Mononuclear cell (primary cell): ENCODE measurements around the gene TBKBP1. TPM values are rescaled to one million over a fixed set of nuclear protein-coding genes. Genes with fewer than 3 reads are reported as not detected.
"Not testable (repeated sequence)": the region's sequence is repeated elsewhere in the genome, so short reads cannot be mapped to it uniquely, and the experiment has no call there.

ENCODE experiments used
- H3K27me3 ChIP-seq: 2 replicates; pipeline ENCODE4 v1.6.0; 2011; ENCODE audit warnings: low read length, control low read depth; ENCODE audit not compliant: insufficient read depth
- H3K4me1 ChIP-seq: 2 replicates; pipeline ENCODE4 v1.5.1; 2011; ENCODE audit warnings: mild to moderate bottlenecking, low read length, control low read depth; ENCODE audit not compliant: insufficient read depth
- H3K4me3 ChIP-seq: 2 replicates; pipeline ENCODE4 v1.5.1; 2011; ENCODE audit warnings: mild to moderate bottlenecking, low read length, moderate library complexity
- H3K9me3 ChIP-seq: 2 replicates; pipeline ENCODE4 v1.5.1; 2011; ENCODE audit warnings: low read depth, mild to moderate bottlenecking, control low read depth, low read length
- total RNA-seq: library from RNA; depleted of rRNA; stranded (reverse); fragments of >200 nt; gene quantifications from one replicate; pipeline ENCODE4 v1.2.3, GENCODE V29; 2012

Gene TBKBP1
- total RNA-seq, 1 donor: 4.7 TPM

DNA sequence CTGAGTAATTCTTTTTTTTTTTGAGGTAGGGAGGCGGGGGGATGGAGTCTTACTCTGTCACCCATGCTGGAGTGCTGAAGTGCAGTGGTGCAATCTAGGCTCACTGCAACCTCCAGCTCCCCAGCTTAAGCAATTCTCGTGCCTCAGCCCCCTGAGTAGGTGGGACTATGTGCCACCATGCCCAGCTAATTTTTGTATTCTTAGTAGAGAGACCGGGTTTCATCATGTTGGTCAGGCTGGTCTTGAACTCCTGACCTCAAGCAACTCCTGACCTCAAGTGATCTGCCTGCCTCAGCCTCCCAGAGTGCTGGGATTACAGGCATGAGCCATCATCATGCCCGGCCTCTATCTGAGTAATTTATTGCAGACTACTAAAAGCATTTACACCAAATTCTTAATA is 24.9 kb upstream of the TBKBP1 start:
- no peaks in the 10 kb centered on the region for H3K27me3 ChIP-seq
- H3K4me1 ChIP-seq: peaks cover 49% of the 10 kb centered on the region
- H3K4me3 ChIP-seq: no peak overlapping the region
- H3K9me3 ChIP-seq: no peaks in the 10 kb centered on the region

DNA sequence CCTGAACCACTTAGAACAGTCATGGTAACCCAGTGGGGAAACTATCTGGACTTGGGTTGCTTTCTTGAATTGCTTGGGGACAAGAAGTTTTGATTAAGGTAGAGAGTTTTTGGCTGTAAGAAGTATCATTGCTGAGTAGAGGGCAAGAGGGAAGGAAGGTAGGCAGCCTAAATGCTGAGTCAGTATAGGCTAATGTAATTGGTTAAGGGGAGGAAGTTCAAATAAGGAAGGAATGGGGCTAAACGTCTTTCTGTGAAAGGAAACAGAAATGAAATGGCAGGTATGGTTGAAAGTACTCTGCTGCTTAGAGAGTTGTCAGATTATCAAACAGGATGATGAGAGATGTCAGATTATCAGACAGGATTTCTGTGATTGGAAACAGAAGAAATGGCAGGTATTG is 23.9 kb upstream of the TBKBP1 start:
- H3K4me3 ChIP-seq: no peak overlapping the region
- peaks cover 41% of the 10 kb centered on the region for H3K4me1 ChIP-seq

DNA sequence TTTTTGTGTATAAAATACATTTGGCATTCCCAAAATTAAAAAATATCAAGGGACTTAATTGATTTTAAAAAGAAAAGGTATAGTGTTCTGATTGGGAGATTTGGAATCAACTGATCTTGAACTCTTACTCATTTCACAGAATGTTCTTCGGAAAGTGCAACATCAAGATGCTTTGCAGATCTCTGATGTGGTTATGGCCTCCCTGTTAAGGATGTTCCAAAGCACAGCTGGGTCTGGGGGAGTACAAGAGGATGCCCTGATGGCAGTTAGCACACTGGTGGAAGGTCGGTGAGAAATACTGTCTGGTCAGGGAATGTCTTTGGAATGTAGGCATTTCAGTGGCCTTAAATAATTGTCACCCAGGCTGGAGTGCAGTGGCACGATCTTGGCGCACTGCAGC is 19.5 kb upstream of the TBKBP1 start:
- no peaks in the 10 kb centered on the region for H3K27me3 ChIP-seq
- H3K4me3 ChIP-seq: no peak overlapping the region

More for the DNA sequence above, 23.9 kb upstream of the TBKBP1 start:
- H3K27me3 ChIP-seq: no peaks in the 10 kb centered on the region
- no peaks in the 10 kb centered on the region for H3K9me3 ChIP-seq

DNA sequence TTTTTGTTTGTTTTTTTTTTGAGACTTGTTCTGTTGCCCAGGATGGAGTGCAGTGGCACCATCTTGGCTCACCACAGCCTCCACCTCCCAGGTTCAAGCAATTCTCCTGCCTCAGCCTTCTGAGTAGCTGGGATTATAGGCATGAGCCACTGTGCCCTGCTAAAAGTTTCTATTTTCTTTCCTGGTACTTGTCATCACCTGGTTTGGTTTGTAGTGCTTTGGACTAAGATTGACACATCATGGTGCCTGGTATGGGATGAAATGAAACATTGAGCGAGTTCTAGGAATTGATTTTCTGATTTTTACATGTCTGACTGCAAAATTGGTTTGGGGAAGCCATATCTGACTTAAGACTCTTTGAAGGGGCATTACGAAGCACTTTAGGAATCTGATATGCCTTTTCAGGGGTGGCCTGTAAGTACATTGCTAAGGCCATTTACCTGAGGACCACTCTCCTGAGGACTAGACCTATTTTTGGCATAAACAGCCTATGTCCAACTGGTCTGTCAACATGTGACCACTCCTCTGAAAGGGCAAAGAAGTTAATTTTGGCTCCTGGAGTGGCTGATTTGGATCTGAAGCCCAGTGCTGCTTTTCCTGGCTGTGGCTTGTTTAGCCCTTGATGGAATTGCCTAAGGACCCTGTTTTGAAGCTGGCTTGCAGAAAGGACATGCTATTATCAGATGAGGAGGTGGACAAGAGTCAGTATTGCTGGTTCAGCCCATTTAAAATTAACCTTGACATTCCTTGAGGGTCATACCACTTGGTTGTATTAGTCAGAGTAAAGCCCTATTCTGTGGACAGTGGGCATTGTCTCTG is 18.4 kb upstream of the TBKBP1 start:
- Histone ChIP-seq H3K27me3 (no peaks in the 10 kb centered on the region), H3K4me3 (no peak overlapping the region), H3K9me3 (no peaks in the 10 kb centered on the region), H3K4me1 (peaks cover 7% of the 10 kb centered on the region)

More for the DNA sequence above, 19.5 kb upstream of the TBKBP1 start:
- peaks cover 18% of the 10 kb centered on the region for H3K4me1 ChIP-seq
- no peaks in the 10 kb centered on the region for H3K9me3 ChIP-seq

DNA sequence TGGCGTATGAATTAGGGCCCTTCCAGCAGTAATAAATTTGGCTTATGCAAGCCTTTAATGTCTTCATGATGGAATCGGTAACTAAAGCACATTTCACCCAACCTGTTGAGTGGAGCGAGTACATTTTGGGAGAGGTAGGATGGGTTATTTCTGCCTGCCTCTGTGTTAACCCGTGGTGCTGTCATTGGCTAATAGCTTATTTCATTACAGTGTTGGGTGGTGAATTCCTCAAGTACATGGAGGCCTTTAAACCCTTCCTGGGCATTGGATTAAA is 17.8 kb upstream of the TBKBP1 start:
- no peak overlapping the region for H3K4me3 ChIP-seq
- H3K27me3 ChIP-seq: no peaks in the 10 kb centered on the region
- H3K4me1 ChIP-seq: peaks cover 2% of the 10 kb centered on the region
- H3K9me3 ChIP-seq: no peaks in the 10 kb centered on the region

DNA sequence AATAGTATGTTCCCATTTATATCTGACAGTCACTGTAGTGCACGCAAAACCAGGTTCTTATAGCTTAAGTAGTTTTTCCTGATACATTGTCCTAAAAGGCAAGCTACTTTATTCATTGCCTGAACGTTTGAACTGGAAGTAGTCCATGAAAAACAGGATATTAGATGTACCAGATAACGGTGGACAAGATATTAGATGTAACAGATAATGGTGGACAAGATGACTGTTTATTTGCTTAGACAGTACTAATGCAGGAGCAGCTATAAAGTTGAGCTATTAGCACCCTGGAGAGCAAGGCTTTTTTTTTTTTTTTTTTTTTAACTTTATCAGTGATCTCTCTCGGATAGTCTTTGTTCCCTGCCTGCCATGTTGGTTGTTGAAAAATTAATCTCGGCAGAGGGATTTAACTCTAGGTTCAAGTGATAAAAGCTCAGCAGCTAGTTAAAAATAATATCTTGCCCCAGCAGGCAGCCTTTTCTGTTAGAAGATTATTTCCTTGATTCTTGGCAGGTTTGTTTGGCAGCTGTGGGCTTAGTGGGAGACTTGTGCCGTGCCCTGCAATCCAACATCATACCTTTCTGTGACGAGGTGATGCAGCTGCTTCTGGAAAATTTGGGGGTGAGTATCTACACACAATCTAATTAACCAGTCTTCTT is 17.3 kb upstream of the TBKBP1 start:
- H3K4me3 ChIP-seq: no peak overlapping the region
- H3K27me3 ChIP-seq: no peaks in the 10 kb centered on the region
- H3K9me3 ChIP-seq: no peaks in the 10 kb centered on the region
- no peaks in the 10 kb centered on the region for H3K4me1 ChIP-seq

DNA sequence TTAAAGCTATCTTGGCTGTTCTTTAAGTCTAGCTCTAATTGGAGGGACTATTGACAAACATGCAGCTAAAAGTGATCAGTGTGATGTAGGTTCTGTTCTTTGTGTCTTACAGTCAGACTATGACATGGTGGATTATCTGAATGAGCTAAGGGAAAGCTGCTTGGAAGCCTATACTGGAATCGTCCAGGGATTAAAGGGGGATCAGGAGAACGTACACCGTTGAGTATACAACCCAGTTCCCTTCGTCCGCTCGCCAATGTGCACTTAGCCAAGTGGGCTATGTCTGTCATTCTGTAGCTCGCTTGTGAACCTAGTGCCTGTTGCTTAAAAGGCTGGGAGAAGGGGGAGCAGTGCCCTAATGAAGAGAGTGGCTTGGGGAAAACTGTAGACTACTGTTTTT is 15.8 kb upstream of the TBKBP1 start:
- H3K4me1 ChIP-seq: no peaks in the 10 kb centered on the region
- H3K27me3 ChIP-seq: no peaks in the 10 kb centered on the region
- no peaks in the 10 kb centered on the region for H3K9me3 ChIP-seq
- no peak overlapping the region for H3K4me3 ChIP-seq

DNA sequence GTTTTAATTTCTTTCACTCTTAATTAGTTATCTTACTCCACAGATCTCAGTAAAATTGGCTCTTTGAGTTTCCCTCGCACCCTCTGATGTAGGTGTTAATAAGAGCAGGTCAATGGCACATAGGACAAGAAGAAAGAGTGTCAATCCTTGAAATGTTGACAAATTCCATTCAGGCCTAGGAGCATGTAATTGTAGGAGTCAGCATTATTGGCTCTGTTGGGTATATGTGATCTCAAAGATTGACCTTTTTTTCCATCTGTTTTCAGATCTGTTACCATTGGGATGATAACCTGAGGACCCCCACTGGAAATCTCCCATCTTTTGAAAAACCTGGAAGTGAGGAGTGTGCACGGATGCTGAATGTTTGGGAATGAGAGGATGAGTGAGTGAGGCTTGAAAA is 11.8 kb upstream of the TBKBP1 start:
- Histone ChIP-seq H3K9me3 (no peaks in the 10 kb centered on the region), H3K4me3 (no peak overlapping the region), H3K4me1 (peaks cover 5% of the 10 kb centered on the region), H3K27me3 (no peaks in the 10 kb centered on the region)

DNA sequence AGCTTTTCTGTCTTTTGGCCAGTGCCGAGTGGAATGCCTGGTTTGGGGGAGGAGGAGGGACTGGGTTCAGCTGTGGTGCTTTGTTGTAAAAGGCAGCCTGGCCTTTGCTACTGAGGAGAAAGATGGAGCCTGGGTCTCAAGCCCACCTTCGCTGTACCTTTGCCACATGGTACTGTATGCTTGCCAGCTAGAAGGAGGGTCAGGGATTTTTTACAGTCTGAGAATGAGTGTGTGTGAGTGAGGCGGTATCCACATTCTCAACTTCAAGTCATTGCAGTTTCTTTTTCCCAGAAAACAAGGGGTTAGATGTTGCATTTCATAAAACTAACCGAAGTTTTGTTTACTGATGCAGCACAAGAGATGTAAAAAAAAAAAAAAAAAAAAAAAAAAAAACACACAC is 11.2 kb upstream of the TBKBP1 start:
- H3K9me3 ChIP-seq, H3K4me1 ChIP-seq, H3K27me3 ChIP-seq, H3K4me3 ChIP-seq: not testable (repeated sequence)

DNA sequence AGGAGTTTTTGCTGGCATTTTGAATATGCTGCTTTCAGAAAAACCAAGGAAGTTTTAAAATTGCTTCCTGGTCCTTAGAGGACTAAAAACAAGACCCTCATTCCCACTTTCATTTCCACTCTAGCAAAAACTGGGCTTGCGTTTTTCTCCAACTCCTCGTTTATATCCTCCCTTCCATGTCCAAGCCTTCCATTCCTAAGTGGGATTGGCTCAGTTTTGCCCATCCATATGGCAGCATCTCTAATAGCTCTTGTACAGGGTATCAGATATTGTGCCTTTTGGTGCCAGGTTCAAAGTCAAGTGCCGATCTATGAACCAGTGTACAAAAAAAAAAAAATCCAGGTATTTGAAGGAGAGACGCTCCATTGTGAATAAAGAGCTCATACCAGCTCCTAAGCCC is 9.9 kb upstream of the TBKBP1 start:
- Histone ChIP-seq H3K9me3 (no peaks in the 10 kb centered on the region), H3K4me3 (no peak overlapping the region), H3K27me3 (no peaks in the 10 kb centered on the region), H3K4me1 (peaks cover 5% of the 10 kb centered on the region)

DNA sequence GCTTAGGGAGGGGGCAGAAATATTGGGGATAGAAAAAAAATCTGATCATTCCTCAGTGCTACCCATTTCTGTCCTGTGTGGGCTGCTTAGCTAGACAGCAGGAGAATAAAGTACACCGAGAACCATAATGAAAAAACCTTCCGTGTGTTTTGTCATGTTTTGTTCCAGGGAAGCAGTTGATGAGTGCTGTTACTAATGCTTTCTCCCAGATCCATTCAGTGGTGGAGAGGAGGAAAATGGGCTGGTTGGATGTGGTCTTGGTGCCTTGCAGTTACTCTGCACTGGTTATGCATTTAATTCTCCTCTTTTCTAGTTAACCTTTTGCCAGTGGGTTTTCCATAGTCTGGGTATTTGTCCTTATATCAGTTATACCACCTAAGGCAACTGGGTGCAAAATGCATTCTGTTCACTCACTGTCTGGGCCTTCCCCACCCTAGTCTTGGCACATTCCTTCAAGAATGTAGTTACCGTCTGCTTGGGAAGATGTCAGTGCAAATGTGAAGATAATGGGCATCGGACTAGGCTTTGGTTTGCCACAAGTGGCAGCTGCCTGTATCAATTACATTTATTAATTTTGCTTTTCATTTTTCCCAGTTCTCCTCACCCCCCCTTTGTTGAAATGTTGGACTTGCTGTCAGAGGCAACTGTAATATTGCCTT is 9.3 kb upstream of the TBKBP1 start:
- H3K27me3 ChIP-seq: no peaks in the 10 kb centered on the region
- peaks cover 5% of the 10 kb centered on the region for H3K4me1 ChIP-seq
- no peaks in the 10 kb centered on the region for H3K9me3 ChIP-seq
- no peak overlapping the region for H3K4me3 ChIP-seq

DNA sequence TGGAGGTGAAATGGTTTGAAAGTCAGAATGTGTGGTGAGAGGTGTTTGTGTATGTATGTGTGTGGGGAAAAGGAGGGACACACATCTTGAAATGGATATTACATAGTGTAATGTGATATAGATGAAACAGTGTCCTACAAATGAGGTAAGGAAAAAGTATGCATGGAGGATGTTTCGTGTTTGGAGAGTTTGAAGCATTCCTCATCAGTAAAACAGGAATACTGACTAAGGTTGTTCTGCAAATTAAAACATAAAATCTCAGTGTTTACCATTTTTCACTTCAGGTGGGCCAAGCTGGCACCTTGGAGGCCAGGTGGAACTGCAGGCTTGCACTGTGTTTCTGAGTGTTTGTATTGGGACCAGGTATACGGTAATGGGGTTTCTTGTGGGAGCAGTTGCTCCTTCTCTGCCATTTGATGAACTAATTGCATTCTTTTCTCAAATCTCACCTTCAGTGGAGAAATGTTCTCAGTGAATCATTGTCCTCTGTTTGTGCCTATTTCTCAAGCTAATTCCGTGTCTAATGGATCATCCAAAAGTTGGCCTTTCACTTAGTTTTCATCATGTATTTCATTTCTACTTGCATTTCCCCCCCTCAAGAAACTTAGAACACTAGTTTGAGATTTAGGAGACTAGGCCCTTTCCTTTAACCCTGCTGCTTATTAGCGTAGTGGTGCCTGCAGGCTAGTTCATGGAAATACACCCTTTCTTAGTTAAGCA is 8.2 kb upstream of the TBKBP1 start:
- peaks cover 5% of the 10 kb centered on the region for H3K4me1 ChIP-seq
- no peak overlapping the region for H3K4me3 ChIP-seq
- no peaks in the 10 kb centered on the region for H3K9me3 ChIP-seq
- no peaks in the 10 kb centered on the region for H3K27me3 ChIP-seq

DNA sequence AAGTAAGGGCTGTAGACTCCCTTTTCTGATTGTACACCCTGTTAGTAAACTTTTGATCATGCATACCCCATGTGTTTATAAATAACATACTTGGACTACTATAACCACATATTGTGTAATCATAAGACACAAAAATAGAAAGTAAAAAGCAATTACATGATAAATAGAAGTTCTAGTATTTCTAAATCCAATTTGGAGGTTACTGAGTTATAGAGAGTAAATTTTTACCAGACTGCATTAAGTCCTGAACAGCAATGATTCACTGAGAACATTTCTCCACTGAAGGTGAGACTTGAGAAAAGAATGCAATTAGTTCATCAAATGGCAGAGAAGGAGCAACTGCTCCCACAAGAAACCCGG is 7.7 kb upstream of the TBKBP1 start:
- peaks cover 5% of the 10 kb centered on the region for H3K4me1 ChIP-seq
- H3K27me3 ChIP-seq: no peaks in the 10 kb centered on the region
- H3K9me3 ChIP-seq: no peaks in the 10 kb centered on the region
- no peak overlapping the region for H3K4me3 ChIP-seq

DNA sequence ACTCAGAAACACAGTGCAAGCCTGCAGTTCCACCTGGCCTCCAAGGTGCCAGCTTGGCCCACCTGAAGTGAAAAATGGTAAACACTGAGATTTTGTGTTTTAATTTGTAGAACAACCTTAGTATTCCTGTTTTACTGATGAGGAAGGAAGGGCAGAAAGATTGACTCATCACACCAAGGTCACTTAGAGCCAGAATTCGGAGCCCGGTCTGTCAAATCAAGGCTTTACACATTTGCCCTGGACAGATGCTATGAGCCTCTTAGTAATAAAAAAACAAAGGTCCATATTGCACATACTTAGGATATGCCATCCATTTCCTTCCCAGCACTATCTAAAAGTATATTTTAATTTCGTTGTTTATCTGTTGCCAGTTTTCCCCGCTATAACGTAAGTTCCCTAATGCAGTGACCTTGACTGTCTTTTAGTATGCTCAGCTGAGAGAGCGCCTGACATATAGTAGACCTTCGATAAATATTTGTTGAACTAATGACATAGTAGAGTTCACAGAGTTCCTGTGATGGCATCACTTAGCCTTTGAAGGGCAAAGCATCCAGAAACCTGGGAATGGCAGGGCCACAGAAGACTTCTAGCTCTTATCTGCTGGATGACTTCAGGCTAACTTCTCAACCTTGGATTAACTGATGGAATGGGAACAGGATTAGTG is 7.2 kb upstream of the TBKBP1 start:
- Histone ChIP-seq H3K4me3 (no peak overlapping the region), H3K9me3 (no peaks in the 10 kb centered on the region), H3K27me3 (no peaks in the 10 kb centered on the region), H3K4me1 (peaks cover 5% of the 10 kb centered on the region)

DNA sequence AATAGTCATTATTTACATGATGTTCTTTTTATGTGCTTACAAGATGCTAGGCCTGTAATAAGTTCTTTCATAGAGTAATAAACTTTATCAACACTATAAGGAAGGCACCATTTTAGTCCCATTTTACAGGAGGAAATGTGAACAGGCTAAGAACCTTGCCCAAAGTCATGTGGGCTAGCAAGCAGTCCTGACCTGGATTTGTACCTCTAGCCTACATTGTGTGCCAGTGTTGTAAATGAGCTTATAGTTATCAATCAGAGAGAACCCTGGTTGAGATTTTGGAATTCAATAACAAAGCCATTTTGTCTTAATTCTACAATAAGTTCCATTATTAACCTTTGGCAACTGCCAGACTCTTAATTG is 6.7 kb upstream of the TBKBP1 start:
- no peak overlapping the region for H3K4me3 ChIP-seq
- peaks cover 9% of the 10 kb centered on the region for H3K4me1 ChIP-seq
- H3K27me3 ChIP-seq: no peaks in the 10 kb centered on the region
- no peaks in the 10 kb centered on the region for H3K9me3 ChIP-seq
